Activated T-helper 9 cell treated with anti-CD3 and anti-CD28 coated beads, Interleukin-2, amount 50 U/mL, for 16 hours (primary cell): Measurements from ENCODE around the gene NHLH1.

Source experiments
- DNase-seq: peaks from one replicate; pipeline ENCODE4 v3.0.0-alpha.2; 2020; ENCODE audit warnings: low read depth

The NHLH1 gene

GRCh38 chr1:160359559-160360226, 7.2 kb upstream of the NHLH1 start:
- DNase-seq, result no peak

- DNase-seq, result no peak
Measured at GRCh38 chr1:160360227-160360695, 6.6 kb upstream of the NHLH1 start.

GRCh38 chr1:160361199-160361598, 5.7 kb upstream of the NHLH1 start:
- no peak for DNase-seq

GRCh38 chr1:160361814-160362167, 5.1 kb upstream of the NHLH1 start:
- DNase-seq, result no peak

- no peak for DNase-seq
Measured at GRCh38 chr1:160362168-160362957, 4.5 kb upstream of the NHLH1 start.

GRCh38 chr1:160363010-160363409, 3.9 kb upstream of the NHLH1 start:
- no peak for DNase-seq

GRCh38 chr1:160363951-160364735, 2.7 kb upstream of the NHLH1 start:
- no peak for DNase-seq

- DNase-seq, result no peak
Measured at GRCh38 chr1:160365325-160365724, 1.5 kb upstream of the NHLH1 start.

- DNase-seq, result no peak
Measured at GRCh38 chr1:160367516-160367900, 637 bp downstream of the NHLH1 start.

GRCh38 chr1:160367934-160368923, 1.4 kb downstream of the NHLH1 start:
- DNase-seq, result no peak

GRCh38 chr1:160369087-160369486, 2.2 kb downstream of the NHLH1 start:
- DNase-seq, result no peak

- DNase-seq, result no peak
Measured at GRCh38 chr1:160370561-160371345, 3.9 kb downstream of the NHLH1 start.

- DNase-seq, result no peak
Measured at GRCh38 chr1:160371346-160371631, 4.4 kb downstream of the NHLH1 start.

- no peak for DNase-seq
Measured at GRCh38 chr1:160371756-160372155, 4.9 kb downstream of the NHLH1 start.

- DNase-seq, result no peak
Measured at GRCh38 chr1:160373696-160374095, 6.8 kb downstream of the NHLH1 start.

- DNase-seq, result no peak
Measured at GRCh38 chr1:160374306-160375110, 7.6 kb downstream of the NHLH1 start.

- DNase-seq, result no peak
Measured at GRCh38 chr1:160375788-160376524, 9.1 kb downstream of the NHLH1 start.

- DNase-seq, result no peak
Measured at GRCh38 chr1:160376525-160377131, 9.8 kb downstream of the NHLH1 start.

- no peak for DNase-seq
Measured at GRCh38 chr1:160377585-160378206, 10.8 kb downstream of the NHLH1 start.
